Osteoblast (primary cell): ENCODE measurements around the gene KCNF1. TPM values are rescaled to one million over a fixed set of nuclear protein-coding genes. Genes with fewer than 3 reads are reported as not detected.

Experiments used
- DNase-seq: peaks from one replicate; pipeline ENCODE4 v3.0.0; 2011; ENCODE audit warnings: low spot score, mixed read lengths; ENCODE audit not compliant: insufficient read length; ENCODE audit errors: missing footprints
- H2AFZ ChIP-seq: 2 replicates; pipeline ENCODE4 v1.6.0; 2011; ENCODE audit warnings: mild to moderate bottlenecking, low read length
- H3K27ac ChIP-seq: 2 replicates; pipeline ENCODE4 v1.5.1; 2011; ENCODE audit warnings: mild to moderate bottlenecking, low read depth, low read length, moderate library complexity
- H3K27me3 ChIP-seq: 2 replicates; pipeline ENCODE4 v1.6.0; 2012; ENCODE audit warnings: mild to moderate bottlenecking, control low read depth, inconsistent platforms, low read length, moderate library complexity; ENCODE audit not compliant: insufficient read depth
- H3K36me3 ChIP-seq: 2 replicates; pipeline ENCODE4 v1.5.1; 2011; ENCODE audit warnings: mild to moderate bottlenecking, low read length, control low read depth, moderate library complexity; ENCODE audit not compliant: insufficient read depth
- H3K4me1 ChIP-seq: 2 replicates; pipeline ENCODE4 v1.5.1; 2011; ENCODE audit warnings: mild to moderate bottlenecking, low read length, control low read depth, moderate library complexity; ENCODE audit not compliant: insufficient read depth
- H3K4me2 ChIP-seq: 2 replicates; pipeline ENCODE4 v1.6.0; 2011; ENCODE audit warnings: mild to moderate bottlenecking, low read length; ENCODE audit not compliant: insufficient read depth
- H3K4me3 ChIP-seq: fragments of 200-600 bp; sonication (generic); 3 replicates; pipeline ENCODE4 v1.5.1; 2012; ENCODE audit warnings: mild to moderate bottlenecking, low read length, inconsistent platforms; ENCODE audit not compliant: insufficient read depth
- H3K79me2 ChIP-seq: 2 replicates; pipeline ENCODE4 v1.6.0; 2012; ENCODE audit warnings: mild to moderate bottlenecking, low read length, control low read depth, inconsistent platforms; ENCODE audit not compliant: insufficient read depth
- H3K9me3 ChIP-seq: 2 replicates; pipeline ENCODE4 v1.5.1; 2011; ENCODE audit warnings: low read depth, low read length, control low read depth
- H4K20me1 ChIP-seq: 2 replicates; pipeline ENCODE4 v1.6.0; 2012; ENCODE audit warnings: mild to moderate bottlenecking, low read length, control low read depth; ENCODE audit not compliant: insufficient read depth
- total RNA-seq: library from RNA; depleted of rRNA; stranded (reverse); fragments of >200 nt; gene quantifications from 2 replicates; pipeline ENCODE4 v1.2.3, GENCODE V29; 2012
- TF ChIP-seq, protein P1 (sequence below): IDR thresholded peaks from 2 replicates; pipeline ENCODE4 v1.5.1; 2011; ENCODE audit warnings: mild to moderate bottlenecking, low read depth, low read length, moderate library complexity; ENCODE audit errors: extremely low read depth

KCNF1 gene
- total RNA-seq, 1 donor = under 0.01 TPM

DNA sequence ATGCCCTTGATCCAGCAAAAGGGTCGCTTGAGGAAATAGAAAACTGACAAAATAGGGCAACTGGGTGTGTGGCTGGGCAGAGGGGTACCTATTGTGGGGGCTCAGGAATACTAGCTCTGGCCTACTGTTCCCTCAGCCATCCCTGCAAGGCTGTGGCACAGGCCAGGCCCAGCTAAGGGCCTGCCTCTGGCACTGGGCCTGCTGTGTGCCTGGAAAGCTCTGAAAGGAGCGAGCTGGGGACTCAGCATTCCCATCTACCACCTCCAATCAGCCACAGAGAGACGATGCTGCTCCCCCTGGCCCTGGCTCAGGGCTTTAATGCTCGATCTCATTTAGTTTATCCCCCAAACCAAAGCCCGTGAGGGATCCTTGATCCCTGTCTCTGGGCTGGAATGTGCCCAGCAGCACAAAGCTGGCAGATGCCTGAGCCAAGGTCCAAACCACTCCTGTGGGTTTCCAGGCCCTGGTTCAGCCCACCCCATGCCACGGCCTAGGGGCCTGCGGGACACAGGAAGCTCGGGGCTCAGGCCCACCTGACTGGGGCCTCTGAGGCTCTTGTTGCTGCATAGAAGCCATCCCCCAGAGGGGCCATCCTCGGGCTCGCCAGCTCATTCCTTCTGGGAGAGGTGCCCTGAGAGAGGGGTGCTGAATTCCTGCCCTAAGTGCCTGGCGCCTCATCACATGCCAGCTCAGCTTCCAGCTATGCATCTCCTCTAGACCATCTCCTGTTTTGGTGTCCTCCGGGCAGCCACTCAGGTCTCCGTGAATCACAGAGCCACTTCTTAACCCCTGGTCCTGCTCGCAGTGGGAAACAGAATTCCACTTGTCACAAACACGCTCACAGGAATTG lies 43.0 kb upstream of the KCNF1 start:
- peak overlapping the region; percentile 41 for H2AFZ ChIP-seq
- no peak overlapping the region for H3K4me2 ChIP-seq
- peak; percentile 86 for DNase-seq
- no peak overlapping the region for H3K4me3 ChIP-seq
- TF ChIP-seq, protein P1, sequence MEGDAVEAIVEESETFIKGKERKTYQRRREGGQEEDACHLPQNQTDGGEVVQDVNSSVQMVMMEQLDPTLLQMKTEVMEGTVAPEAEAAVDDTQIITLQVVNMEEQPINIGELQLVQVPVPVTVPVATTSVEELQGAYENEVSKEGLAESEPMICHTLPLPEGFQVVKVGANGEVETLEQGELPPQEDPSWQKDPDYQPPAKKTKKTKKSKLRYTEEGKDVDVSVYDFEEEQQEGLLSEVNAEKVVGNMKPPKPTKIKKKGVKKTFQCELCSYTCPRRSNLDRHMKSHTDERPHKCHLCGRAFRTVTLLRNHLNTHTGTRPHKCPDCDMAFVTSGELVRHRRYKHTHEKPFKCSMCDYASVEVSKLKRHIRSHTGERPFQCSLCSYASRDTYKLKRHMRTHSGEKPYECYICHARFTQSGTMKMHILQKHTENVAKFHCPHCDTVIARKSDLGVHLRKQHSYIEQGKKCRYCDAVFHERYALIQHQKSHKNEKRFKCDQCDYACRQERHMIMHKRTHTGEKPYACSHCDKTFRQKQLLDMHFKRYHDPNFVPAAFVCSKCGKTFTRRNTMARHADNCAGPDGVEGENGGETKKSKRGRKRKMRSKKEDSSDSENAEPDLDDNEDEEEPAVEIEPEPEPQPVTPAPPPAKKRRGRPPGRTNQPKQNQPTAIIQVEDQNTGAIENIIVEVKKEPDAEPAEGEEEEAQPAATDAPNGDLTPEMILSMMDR = no peak
- peaks cover 12% of the 10 kb centered on the region for H3K4me1 ChIP-seq
- no peaks in the 10 kb centered on the region for H3K9me3 ChIP-seq
- no peaks in the 10 kb centered on the region for H3K36me3 ChIP-seq
- peaks cover 28% of the 10 kb centered on the region for H3K27me3 ChIP-seq
- H4K20me1 ChIP-seq = no peaks in the 10 kb centered on the region
- H3K79me2 ChIP-seq = no peaks in the 10 kb centered on the region
- no peak overlapping the region for H3K27ac ChIP-seq

DNA sequence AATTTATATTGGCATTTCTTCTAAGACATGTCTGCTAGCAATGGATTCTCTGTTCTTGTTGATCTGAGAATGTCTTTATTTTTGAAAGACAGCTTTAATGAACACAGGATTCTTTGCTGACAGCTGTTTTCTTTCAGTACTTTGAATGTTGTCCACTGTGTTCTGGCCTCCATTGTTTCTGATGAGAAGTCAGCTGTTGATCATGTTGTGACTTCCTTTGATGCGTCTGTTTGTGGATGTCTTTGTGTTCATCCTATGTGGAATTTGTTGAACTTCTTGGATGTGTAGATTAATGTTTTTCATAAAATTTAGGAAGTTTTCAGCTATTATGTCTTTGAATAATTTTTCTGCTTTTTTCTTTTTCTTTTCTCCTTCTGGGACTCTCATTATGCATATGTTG lies 39.8 kb upstream of the KCNF1 start:
- H3K9me3 ChIP-seq = no peaks in the 10 kb centered on the region
- H3K79me2 ChIP-seq = no peaks in the 10 kb centered on the region
- DNase-seq = no peak
- H2AFZ ChIP-seq = no peak overlapping the region
- H3K27ac ChIP-seq = no peak overlapping the region
- peaks cover 12% of the 10 kb centered on the region for H3K4me1 ChIP-seq
- no peak overlapping the region for H3K4me3 ChIP-seq
- TF ChIP-seq, protein P1 = no peak
- H4K20me1 ChIP-seq = no peaks in the 10 kb centered on the region
- no peaks in the 10 kb centered on the region for H3K36me3 ChIP-seq
- H3K4me2 ChIP-seq = no peak overlapping the region
- H3K27me3 ChIP-seq = peaks cover 2% of the 10 kb centered on the region

DNA sequence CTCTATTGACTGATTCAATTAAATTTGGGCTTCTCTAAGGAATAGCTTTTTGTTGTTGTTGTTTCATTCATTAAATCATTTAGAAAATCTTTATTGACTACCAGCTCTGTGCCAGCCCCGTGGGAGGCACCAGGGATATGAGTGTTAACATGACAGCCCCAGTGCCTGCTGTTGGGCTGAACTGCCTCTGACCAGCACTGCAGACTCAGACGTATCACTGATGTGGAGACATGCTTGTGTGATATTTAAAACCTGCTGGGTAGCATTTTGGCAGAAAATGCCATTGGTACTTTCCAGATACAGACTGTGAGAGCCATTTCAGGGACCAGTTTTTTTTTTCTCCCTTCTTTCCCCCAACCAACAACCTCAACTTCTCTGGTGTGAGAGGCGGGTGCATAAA lies 38.6 kb upstream of the KCNF1 start:
- no peak overlapping the region for H3K27ac ChIP-seq
- DNase-seq = no peak
- H3K4me3 ChIP-seq = no peak overlapping the region
- peaks cover 12% of the 10 kb centered on the region for H3K4me1 ChIP-seq
- peaks cover 4% of the 10 kb centered on the region for H3K27me3 ChIP-seq
- no peak overlapping the region for H2AFZ ChIP-seq
- H4K20me1 ChIP-seq = no peaks in the 10 kb centered on the region
- H3K36me3 ChIP-seq = no peaks in the 10 kb centered on the region
- no peaks in the 10 kb centered on the region for H3K79me2 ChIP-seq
- TF ChIP-seq, protein P1 = no peak
- H3K4me2 ChIP-seq = no peak overlapping the region
- H3K9me3 ChIP-seq = no peaks in the 10 kb centered on the region

DNA sequence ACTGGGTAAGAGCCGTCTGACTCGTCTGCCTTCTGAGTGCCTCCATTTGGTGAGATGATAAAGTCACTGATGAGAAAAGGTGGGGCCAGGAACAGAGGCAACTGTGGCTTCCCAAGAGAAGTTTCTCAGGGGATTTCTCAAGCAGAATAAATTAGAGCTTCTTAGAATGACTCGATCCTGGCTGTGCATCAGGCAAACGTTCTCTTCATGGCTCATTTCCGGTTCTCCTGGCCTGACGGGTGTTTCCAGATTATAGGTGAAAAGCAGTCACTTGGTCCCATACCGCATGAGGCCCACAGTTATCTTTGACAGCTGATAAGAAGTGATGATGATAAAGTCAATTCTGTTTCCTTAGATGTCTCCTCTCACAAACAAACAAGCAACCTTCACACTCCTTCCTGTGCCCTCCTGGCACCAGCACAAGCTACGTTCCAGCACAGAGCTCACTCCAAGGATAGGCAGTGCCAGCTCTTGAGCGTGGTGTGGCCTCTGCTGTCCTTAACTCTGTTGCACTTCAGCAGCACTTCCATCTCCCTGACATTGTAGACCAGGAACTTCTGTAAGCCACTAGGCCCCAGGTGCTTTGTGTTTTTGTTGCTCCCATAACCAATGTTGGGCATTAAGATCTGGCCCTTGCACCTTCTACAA lies 37.8 kb upstream of the KCNF1 start:
- H3K27ac ChIP-seq = no peak overlapping the region
- TF ChIP-seq, protein P1 = no peak
- H3K36me3 ChIP-seq = no peaks in the 10 kb centered on the region
- H3K4me1 ChIP-seq = peaks cover 6% of the 10 kb centered on the region
- no peak for DNase-seq
- no peak overlapping the region for H2AFZ ChIP-seq
- H3K79me2 ChIP-seq = no peaks in the 10 kb centered on the region
- no peaks in the 10 kb centered on the region for H4K20me1 ChIP-seq
- no peak overlapping the region for H3K4me2 ChIP-seq
- no peak overlapping the region for H3K4me3 ChIP-seq
- H3K27me3 ChIP-seq = peaks cover 4% of the 10 kb centered on the region
- H3K9me3 ChIP-seq = no peaks in the 10 kb centered on the region
